BJ (cell line): ENCODE measurements around the gene JAKMIP1. TPM values are rescaled to one million over a fixed set of nuclear protein-coding genes. Genes with fewer than 3 reads are reported as not detected.
"Not testable (repeated sequence)": the region's sequence is repeated elsewhere in the genome, so short reads cannot be mapped to it uniquely, and the experiment has no call there.

Experiments
- CTCF ChIA-PET: fragments of 350-600 bp; formaldehyde crosslinking; extraction: SDS; loops from one replicate; lab custom pipeline; 2021; ENCODE audit warnings: antibody characterized with exemption, inconsistent platforms; lab: Yijun Ruan, JAX
- POLR2A ChIA-PET: fragments of 300-600 bp; sonication (Branson Sonifier 250); formaldehyde crosslinking; extraction: SDS; loops from one replicate; lab custom pipeline; 2021; ENCODE audit warnings: antibody characterized with exemption; lab: Charles Lee
- DNase-seq: peaks from one replicate; pipeline ENCODE4 v3.0.0-alpha.2; 2011; ENCODE audit warnings: low read depth
- H3K27me3 ChIP-seq: 2 replicates; pipeline ENCODE4 v1.6.0; 2011; ENCODE audit warnings: low read length; ENCODE audit not compliant: control insufficient read depth, insufficient read depth
- H3K36me3 ChIP-seq: 2 replicates; pipeline ENCODE4 v1.5.1; 2011; ENCODE audit warnings: low read length; ENCODE audit not compliant: control insufficient read depth, insufficient read depth
- H3K4me3 ChIP-seq: 2 replicates; pipeline ENCODE4 v1.5.1; 2011; ENCODE audit warnings: low read depth, mild to moderate bottlenecking, control low read depth, low read length
- polyA plus RNA-seq: library from polyadenylated mRNA; depleted of rRNA; stranded (reverse); fragments of >200 nt; gene quantifications from 2 replicates; pipeline ENCODE4 v1.2.3, GENCODE V29; 2011
- TF ChIP-seq, protein P1 (sequence below): IDR thresholded peaks from 2 replicates; pipeline ENCODE4 v1.5.1; 2011; ENCODE audit warnings: low read depth, mild to moderate bottlenecking, control low read depth, inconsistent platforms, low read length, moderate library complexity; ENCODE audit not compliant: insufficient read depth

The JAKMIP1 gene
- polyA plus RNA-seq, 1 experiment = not detected

DNA sequence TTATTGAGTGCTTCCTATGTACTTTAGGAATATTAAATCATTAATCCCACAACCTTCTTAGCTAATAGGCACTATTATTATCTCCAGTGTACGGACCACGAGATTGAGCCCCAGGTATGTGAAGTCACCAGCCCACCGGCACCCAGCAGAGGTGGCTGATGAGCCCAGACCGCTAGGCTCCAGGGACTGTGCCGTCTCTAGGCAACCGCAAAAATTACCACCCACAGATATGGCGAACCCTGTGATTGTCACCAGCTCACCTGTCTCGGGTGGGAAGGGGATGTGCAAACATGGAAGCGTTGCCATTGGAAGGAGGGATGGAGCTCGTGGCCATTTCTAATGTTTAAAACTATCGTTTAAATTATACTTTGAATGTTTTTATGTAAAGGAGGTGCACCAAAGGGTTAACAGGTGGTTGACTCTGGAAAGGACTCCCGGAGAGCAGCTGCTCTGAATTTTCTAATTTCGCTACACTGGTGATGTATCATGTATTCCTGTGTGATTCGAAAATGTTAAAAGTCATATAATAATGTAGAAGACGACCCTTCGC is 21.0 kb upstream of the JAKMIP1 start:
- Histone ChIP-seq H3K36me3 (no peaks in the 10 kb centered on the region), H3K4me3 (no peak overlapping the region), H3K27me3 (peaks cover 3% of the 10 kb centered on the region; the same call in 1 of the 2 replicates)
- POLR2A ChIA-PET = no interaction called here
- CTCF ChIA-PET = interaction anchor here (0.6 to 1.5 kb wide), 3 partner anchors 16 to 102 kb away, joined by 3 read pairs; no protein-coding TSS in a partner anchor
- TF ChIP-seq, protein P1, sequence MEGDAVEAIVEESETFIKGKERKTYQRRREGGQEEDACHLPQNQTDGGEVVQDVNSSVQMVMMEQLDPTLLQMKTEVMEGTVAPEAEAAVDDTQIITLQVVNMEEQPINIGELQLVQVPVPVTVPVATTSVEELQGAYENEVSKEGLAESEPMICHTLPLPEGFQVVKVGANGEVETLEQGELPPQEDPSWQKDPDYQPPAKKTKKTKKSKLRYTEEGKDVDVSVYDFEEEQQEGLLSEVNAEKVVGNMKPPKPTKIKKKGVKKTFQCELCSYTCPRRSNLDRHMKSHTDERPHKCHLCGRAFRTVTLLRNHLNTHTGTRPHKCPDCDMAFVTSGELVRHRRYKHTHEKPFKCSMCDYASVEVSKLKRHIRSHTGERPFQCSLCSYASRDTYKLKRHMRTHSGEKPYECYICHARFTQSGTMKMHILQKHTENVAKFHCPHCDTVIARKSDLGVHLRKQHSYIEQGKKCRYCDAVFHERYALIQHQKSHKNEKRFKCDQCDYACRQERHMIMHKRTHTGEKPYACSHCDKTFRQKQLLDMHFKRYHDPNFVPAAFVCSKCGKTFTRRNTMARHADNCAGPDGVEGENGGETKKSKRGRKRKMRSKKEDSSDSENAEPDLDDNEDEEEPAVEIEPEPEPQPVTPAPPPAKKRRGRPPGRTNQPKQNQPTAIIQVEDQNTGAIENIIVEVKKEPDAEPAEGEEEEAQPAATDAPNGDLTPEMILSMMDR = no peak
- DNase-seq = no peak

DNA sequence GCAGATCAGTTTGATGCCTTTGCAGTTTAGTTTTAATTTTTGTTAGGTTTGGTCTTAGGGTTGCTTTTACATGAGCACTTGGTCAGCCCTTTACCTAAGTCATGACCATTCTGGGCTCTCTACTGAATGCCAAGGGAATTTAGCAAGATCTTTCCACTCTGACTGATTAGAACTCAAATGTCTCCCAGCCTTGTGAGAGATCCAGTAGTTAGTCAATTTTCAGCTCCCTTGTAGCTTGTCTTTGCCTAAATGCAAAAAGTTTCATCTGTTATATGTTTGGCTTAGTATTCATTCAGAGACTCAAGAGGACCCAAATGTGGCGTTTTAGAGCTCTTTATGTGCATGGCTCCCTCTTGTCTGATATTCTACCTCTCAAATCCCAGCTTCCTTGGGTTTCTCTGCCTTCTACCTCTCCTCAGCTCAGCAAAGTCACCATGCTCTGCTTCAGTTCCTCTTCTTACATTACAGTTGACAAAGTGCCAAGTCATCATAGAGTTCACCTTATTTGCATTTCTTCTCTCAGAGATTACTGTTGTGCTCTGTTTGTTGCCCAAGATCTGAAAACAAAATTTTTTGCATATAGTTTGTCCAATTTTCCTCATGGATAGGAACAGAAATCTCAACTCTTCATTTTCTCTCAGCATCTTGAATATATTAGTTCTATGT is 17.5 kb upstream of the JAKMIP1 start:
- no peak overlapping the region for H3K4me3 ChIP-seq
- ChIA-PET CTCF (interaction anchor here (1.3 kb wide), 1 partner anchor 32 kb away, joined by 3 read pairs; no protein-coding TSS in a partner anchor), POLR2A (no interaction called here)
- no peaks in the 10 kb centered on the region for H3K36me3 ChIP-seq
- DNase-seq = no peak
- H3K27me3 ChIP-seq = peaks cover 3% of the 10 kb centered on the region; the same call in 1 of the 2 replicates
- TF ChIP-seq, protein P1 = no peak

DNA sequence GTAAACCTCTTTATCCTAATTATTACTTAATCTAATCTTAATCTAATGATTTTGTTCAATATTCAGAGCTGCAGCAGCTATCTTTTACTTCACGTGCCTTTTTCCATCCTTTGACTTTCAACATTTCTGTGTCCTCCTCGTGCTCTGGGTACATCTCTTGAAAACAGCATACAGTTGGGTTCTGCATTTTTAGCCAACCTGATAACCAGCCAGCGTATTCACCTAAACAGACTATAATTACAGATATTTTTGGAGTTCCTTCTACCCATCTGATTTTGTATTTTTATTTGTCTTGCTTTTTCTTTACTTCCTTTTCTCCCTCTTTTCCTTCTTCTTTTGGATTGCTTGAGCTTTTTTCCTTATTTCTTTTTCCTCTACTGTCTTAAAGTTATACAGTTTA is 16.2 kb upstream of the JAKMIP1 start:
- Histone ChIP-seq H3K36me3 (no peaks in the 10 kb centered on the region), H3K27me3 (0 out of 2 replicates have a peak, but pooled peaks cover 1% of the 10 kb centered on the region), H3K4me3 (no peak overlapping the region)
- DNase-seq = no peak
- CTCF ChIA-PET = interaction anchor here (0.7 to 1.3 kb wide), 2 partner anchors 33 to 235 kb away, joined by 3 read pairs; no protein-coding TSS in a partner anchor
- TF ChIP-seq, protein P1 = no peak
- POLR2A ChIA-PET = no interaction called here

DNA sequence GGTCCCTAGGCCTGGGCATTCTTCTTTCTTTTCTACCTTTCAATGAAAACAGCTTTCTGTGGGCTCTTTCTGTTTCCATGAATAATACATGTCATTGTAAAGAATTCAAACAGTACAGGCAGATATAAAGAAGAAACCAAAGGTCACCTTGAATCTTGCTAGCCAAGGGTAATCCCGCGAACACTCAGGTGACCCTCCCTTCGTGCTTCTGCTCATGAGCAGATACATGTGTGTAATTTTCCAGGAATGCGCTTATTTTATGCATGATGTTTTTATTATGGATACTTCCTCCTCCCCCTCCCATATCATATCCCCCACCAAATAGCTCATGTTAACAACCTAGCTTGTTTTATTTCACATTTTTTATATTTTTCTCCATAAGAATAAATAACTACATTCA is 9.6 kb upstream of the JAKMIP1 start:
- DNase-seq = no peak
- no peaks in the 10 kb centered on the region for H3K36me3 ChIP-seq
- no peaks in the 10 kb centered on the region; the same call in 1 of the 2 replicates for H3K27me3 ChIP-seq
- H3K4me3 ChIP-seq = no peak overlapping the region
- TF ChIP-seq, protein P1 = no peak
- CTCF ChIA-PET = interaction anchor here (0.7 kb wide), 1 partner anchor 121 kb away, joined by 3 read pairs; no protein-coding TSS in a partner anchor
- POLR2A ChIA-PET = no interaction called here

DNA sequence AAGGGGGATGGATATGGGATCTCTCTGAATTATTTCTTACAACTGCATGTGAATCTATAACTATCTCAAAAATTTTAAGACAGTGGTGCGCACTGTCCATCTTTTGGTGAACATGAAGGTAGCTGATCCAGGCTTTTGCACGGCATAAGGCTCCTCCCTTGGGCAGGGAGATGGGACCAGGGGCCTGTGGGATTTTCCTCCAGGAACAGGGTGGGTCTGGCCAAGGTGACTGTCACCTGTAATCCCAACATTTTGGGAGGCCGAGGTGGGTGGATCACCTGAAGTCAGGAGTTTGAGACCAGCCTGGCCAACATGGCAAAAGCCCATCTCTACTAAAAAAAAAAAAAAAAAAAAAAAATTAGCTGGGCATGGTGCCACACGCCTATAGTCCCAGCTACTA is 8.9 kb upstream of the JAKMIP1 start:
- H3K4me3 ChIP-seq, POLR2A ChIA-PET, H3K27me3 ChIP-seq, DNase-seq, H3K36me3 ChIP-seq: not testable (repeated sequence)
- CTCF ChIA-PET = interaction anchor here (0.6 kb wide), 1 partner anchor 135 kb away, joined by 3 read pairs; no protein-coding TSS in a partner anchor
